CD14-positive monocyte (primary cell): ENCODE results near the gene SCD5. TPM values are rescaled to one million over a fixed set of nuclear protein-coding genes. Genes with fewer than 3 reads are reported as not detected.
A peak's percentile ranks its signal among the peaks of the same experiment; 100 is the strongest.

ENCODE experiments used
- DNase-seq, 3 donors: peaks; one replicate each; pipeline ENCODE4 v3.0.0-alpha.2; 2011 to 2022
- H2AFZ ChIP-seq: 2 replicates; pipeline ENCODE4 v1.6.0; 2012; ENCODE audit warnings: mild to moderate bottlenecking, low read depth, low read length, inconsistent platforms; ENCODE audit not compliant: insufficient read depth, poor library complexity, severe bottlenecking
- H3K27ac ChIP-seq, 2 donors: 1 replicate in 1 of 2; 2 replicates in 1 of 2; pipeline ENCODE4 v1.5.1; 2012 to 2013; ENCODE audit warnings: low read length in 2 of 2, control low read depth in 1 of 2, inconsistent platforms in 1 of 2, low read depth in 1 of 2, mild to moderate bottlenecking in 1 of 2
- H3K27me3 ChIP-seq, 2 donors: one replicate each; pipeline versions ENCODE4 v1.6.0 to v1.6.1; 2011 to 2013; ENCODE audit warnings: low read length in 2 of 2; ENCODE audit not compliant: control insufficient read depth in 2 of 2, insufficient read depth in 2 of 2
- H3K36me3 ChIP-seq, 2 donors: replicated peaks in 1 of 2; 1 replicate in 1 of 2; 2 replicates in 1 of 2; pipeline versions ENCODE4 v1.5.1 to v1.6.1; 2012 to 2013; ENCODE audit warnings: low read length in 2 of 2, control low read depth in 1 of 2, inconsistent platforms in 1 of 2, mild to moderate bottlenecking in 1 of 2; ENCODE audit not compliant: insufficient read depth in 2 of 2, control insufficient read depth in 1 of 2
- H3K4me1 ChIP-seq, 2 donors: 1 replicate in 1 of 2; 2 replicates in 1 of 2; pipeline versions ENCODE4 v1.5.1 to v1.6.1; 2012 to 2013; ENCODE audit warnings: low read length in 2 of 2, control low read depth in 1 of 2, inconsistent platforms in 1 of 2, mild to moderate bottlenecking in 1 of 2, moderate library complexity in 1 of 2; ENCODE audit not compliant: insufficient read depth in 2 of 2, control insufficient read depth in 1 of 2
- H3K4me2 ChIP-seq: replicated peaks from 2 replicates; pipeline ENCODE3; 2012; ENCODE audit warnings: low read length, moderate library complexity, mild to moderate bottlenecking; ENCODE audit not compliant: poor library complexity, severe bottlenecking; ENCODE audit errors: extremely low read depth
- H3K4me3 ChIP-seq, 3 experiments: fragments of 200-600 bp in 1 of 3; sonication (generic) in 1 of 3; replicated peaks in 1 of 3; 1 replicate in 2 of 3; 2 replicates in 1 of 3; pipeline ENCODE4 v1.5.1; 2011 to 2013; ENCODE audit warnings: low read length in 3 of 3, mild to moderate bottlenecking in 3 of 3, control low read depth in 2 of 3, low read depth in 2 of 3, inconsistent platforms in 1 of 3, moderate library complexity in 1 of 3
- H3K79me2 ChIP-seq: 2 replicates; pipeline ENCODE4 v1.6.0; 2012; ENCODE audit warnings: mild to moderate bottlenecking, control low read depth, inconsistent platforms, low read length, moderate library complexity; ENCODE audit not compliant: insufficient read depth
- H3K9ac ChIP-seq: 2 replicates; pipeline ENCODE4 v1.6.0; 2017; ENCODE audit warnings: low read length, mild to moderate bottlenecking; ENCODE audit not compliant: insufficient read depth, poor library complexity, severe bottlenecking
- H3K9me3 ChIP-seq, 2 donors: replicated peaks in 1 of 2; 1 replicate in 1 of 2; 2 replicates in 1 of 2; pipeline versions ENCODE4 v1.5.1 to v1.6.1; 2012 to 2013; ENCODE audit warnings: low read length in 2 of 2, control low read depth in 1 of 2; ENCODE audit not compliant: control insufficient read depth in 1 of 2, insufficient read depth in 1 of 2
- H4K20me1 ChIP-seq: 2 replicates; pipeline ENCODE4 v1.6.0; 2012; ENCODE audit warnings: mild to moderate bottlenecking, low read length, control low read depth, moderate library complexity; ENCODE audit not compliant: insufficient read depth
- H3K27ac Mint-ChIP-seq, 7 donors: one replicate each; pipeline ENCODE4 v1.8.0; 2020; ENCODE audit warnings: mild to moderate bottlenecking in 7 of 7, mixed read lengths in 7 of 7, moderate library complexity in 6 of 7, inconsistent platforms in 2 of 7
- H3K27me3 Mint-ChIP-seq, 3 donors: one replicate each; pipeline ENCODE4 v1.8.0; 2021 to 2022; ENCODE audit warnings: low read depth in 3 of 3, mild to moderate bottlenecking in 3 of 3, mixed read lengths in 3 of 3, moderate library complexity in 3 of 3, inconsistent platforms in 1 of 3
- H3K36me3 Mint-ChIP-seq, 2 donors: one replicate each; pipeline ENCODE4 v1.8.0; 2020; ENCODE audit warnings: mixed read lengths in 2 of 2, inconsistent platforms in 1 of 2, mild to moderate bottlenecking in 1 of 2
- H3K4me1 Mint-ChIP-seq: one replicate; pipeline ENCODE4 v1.8.0; 2020; ENCODE audit warnings: mild to moderate bottlenecking, mixed read lengths
- H3K4me3 Mint-ChIP-seq, 2 donors: one replicate each; pipeline ENCODE4 v1.8.0; 2020; ENCODE audit warnings: mild to moderate bottlenecking in 2 of 2, mixed read lengths in 2 of 2, moderate library complexity in 1 of 2
- H3K9me3 Mint-ChIP-seq, 7 donors: one replicate each; pipeline ENCODE4 v1.8.0; 2020 to 2022; ENCODE audit warnings: mixed read lengths in 7 of 7, mild to moderate bottlenecking in 6 of 7, moderate library complexity in 6 of 7, inconsistent platforms in 2 of 7
- WGBS: methylation state at CpG from one replicate; pipeline ENCODE4 v1.1.5; 2013; ENCODE audit warnings: missing lambda C conversion rate; ENCODE audit not compliant: insufficient coverage; 5-methylcytosine and 5-hydroxymethylcytosine counted together
- intact Hi-C, 2 donors: fragments of 100-400 bp; cut with micrococcal nuclease; formaldehyde crosslinking; loops; one replicate each; pipeline versions ENCODE4 v1.15.0 to v1.15.1; 2023
- polyA plus RNA-seq, 3 donors: library from polyadenylated mRNA; depleted of rRNA in 1 of 3; unstranded in 2 of 3; stranded (reverse) in 1 of 3; fragments of 300-500 nt in 2 of 3; fragments of >200 nt in 1 of 3; fragmentation: Illumina TruSeq in 2 of 3; gene quantifications; 1 replicate in 2 of 3; 2 replicates in 1 of 3; pipeline ENCODE4 v1.2.3, GENCODE V29; 2012 to 2021
- TF ChIP-seq, protein P1 (sequence below): fragments of 200-600 bp; IDR thresholded peaks from one replicate; pipeline ENCODE4 v1.8.0; 2022; ENCODE audit warnings: antibody characterized with exemption, mild to moderate bottlenecking

The SCD5 gene
- polyA plus RNA-seq, 3 donors, result 0.28 to 1.3 (median 0.61) TPM

DNA sequence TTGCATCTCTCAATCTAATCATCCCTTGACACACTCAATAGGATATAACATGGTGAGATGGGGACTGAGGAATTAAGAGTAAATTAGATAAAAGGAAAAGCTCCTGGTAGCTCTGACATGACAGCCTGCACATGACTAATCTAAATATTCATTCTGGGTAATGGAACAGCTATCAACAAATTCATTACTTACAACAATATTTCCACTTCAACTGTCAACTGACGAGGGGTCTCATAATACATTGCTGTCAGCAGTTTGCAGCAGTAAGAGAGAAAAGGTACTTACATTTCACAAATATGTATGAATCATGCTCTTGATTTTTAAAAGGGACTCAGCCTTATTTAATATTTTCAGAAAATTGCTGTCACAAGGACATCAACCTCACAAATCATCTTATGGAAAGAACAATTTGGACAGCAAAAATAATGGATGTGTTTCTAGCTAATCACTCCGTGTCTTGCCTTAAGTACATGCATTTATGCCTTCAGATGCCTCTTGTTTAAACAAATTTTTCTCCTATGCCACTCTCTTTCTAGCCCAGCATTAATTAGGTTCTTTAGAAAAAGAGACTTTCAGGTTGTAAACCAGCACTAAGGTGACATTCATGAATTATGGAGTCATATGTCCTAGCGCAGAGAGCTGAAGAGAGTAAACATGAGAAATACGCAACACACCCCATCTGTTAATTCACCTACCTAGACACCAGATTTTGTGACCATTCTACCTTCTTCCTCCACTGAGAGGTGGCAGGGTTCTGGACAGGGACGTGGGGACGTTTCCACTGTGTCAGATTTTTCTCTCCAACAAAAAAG lies 137.2 kb downstream of the SCD5 start:
- peaks cover 0 to 4% (median 0%) of the 10 kb centered on the region in 7 donors for H3K9me3 Mint-ChIP-seq

GRCh38 chr4:82652062-82652461 lies 146.5 kb downstream of the SCD5 start:
- Histone ChIP-seq H4K20me1 (no peaks in the 10 kb centered on the region), H3K4me3 (no peak overlapping the region), H3K4me2 (peak overlapping the region; percentile 33), H3K9ac (no peak overlapping the region), H2AFZ (no peak overlapping the region), H3K9me3 (no peaks in the 10 kb centered on the region), H3K4me1 (peaks cover 13 to 19% of the 10 kb centered on the region in 2 donors), H3K36me3 (no peaks in the 10 kb centered on the region), H3K79me2 (no peaks in the 10 kb centered on the region), H3K27ac (no peak overlapping the region), H3K27me3 (no peaks in the 10 kb centered on the region)
- peak; percentile 43 to 70 (median 55) for DNase-seq
- Mint-ChIP-seq H3K36me3 (no peaks in the 10 kb centered on the region), H3K9me3 (no peaks in the 10 kb centered on the region), H3K4me1 (peaks cover 18% of the 10 kb centered on the region), H3K4me3 (peak overlapping the region in 1 of 2 donors; percentile 30), H3K27me3 (peaks cover 3 to 5% (median 4%) of the 10 kb centered on the region in 3 donors), H3K27ac (peak overlapping the region in 4 of 7 donors; percentile 46 to 82 (median 68))
- TF ChIP-seq, protein P1, sequence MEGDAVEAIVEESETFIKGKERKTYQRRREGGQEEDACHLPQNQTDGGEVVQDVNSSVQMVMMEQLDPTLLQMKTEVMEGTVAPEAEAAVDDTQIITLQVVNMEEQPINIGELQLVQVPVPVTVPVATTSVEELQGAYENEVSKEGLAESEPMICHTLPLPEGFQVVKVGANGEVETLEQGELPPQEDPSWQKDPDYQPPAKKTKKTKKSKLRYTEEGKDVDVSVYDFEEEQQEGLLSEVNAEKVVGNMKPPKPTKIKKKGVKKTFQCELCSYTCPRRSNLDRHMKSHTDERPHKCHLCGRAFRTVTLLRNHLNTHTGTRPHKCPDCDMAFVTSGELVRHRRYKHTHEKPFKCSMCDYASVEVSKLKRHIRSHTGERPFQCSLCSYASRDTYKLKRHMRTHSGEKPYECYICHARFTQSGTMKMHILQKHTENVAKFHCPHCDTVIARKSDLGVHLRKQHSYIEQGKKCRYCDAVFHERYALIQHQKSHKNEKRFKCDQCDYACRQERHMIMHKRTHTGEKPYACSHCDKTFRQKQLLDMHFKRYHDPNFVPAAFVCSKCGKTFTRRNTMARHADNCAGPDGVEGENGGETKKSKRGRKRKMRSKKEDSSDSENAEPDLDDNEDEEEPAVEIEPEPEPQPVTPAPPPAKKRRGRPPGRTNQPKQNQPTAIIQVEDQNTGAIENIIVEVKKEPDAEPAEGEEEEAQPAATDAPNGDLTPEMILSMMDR, result no peak
- intact Hi-C loops, result no loop called here
- 9% methylated on average over 4 of the region's 4 CpGs for WGBS

More for the DNA sequence above, 137.2 kb downstream of the SCD5 start:
- Histone ChIP-seq H3K4me1 (no peaks in the 10 kb centered on the region), H3K79me2 (no peaks in the 10 kb centered on the region), H3K27me3 (no peaks in the 10 kb centered on the region), H3K9ac (no peak overlapping the region), H3K27ac (no peak overlapping the region), H3K4me2 (no peak overlapping the region), H2AFZ (no peak overlapping the region), H3K36me3 (no peaks in the 10 kb centered on the region), H3K4me3 (no peak overlapping the region), H4K20me1 (no peaks in the 10 kb centered on the region), H3K9me3 (no peaks in the 10 kb centered on the region)
- no peak overlapping the region for H3K4me3 Mint-ChIP-seq
- intact Hi-C loops, result no loop called here
- no peaks in the 10 kb centered on the region for H3K4me1 Mint-ChIP-seq
- H3K27me3 Mint-ChIP-seq, result peaks cover 0 to 5% (median 1%) of the 10 kb centered on the region in 3 donors
- TF ChIP-seq, protein P1, result no peak
- H3K27ac Mint-ChIP-seq, result no peak overlapping the region
- no peak for DNase-seq
- no peaks in the 10 kb centered on the region for H3K36me3 Mint-ChIP-seq
- no CpG with 5 or more reads among the region's 6 CpGs for WGBS
